Loucy (cell line): ENCODE results near the gene DOC2B.

Source experiments
- H2AFZ ChIP-seq: fragments of 200-600 bp; sonication (generic); 2 replicates; pipeline ENCODE4 v1.6.0; 2016; ENCODE audit warnings: antibody characterized with exemption, mild to moderate bottlenecking, low read length, moderate library complexity
- H3F3A ChIP-seq: fragments of 200-600 bp; 2 replicates; pipeline ENCODE4 v1.6.0; 2016; ENCODE audit warnings: antibody characterized with exemption, low read depth, mild to moderate bottlenecking
- H3K27me3 ChIP-seq: fragments of 200-600 bp; sonication (generic); 2 replicates; pipeline ENCODE4 v1.6.1; 2014; ENCODE audit warnings: low read length, mild to moderate bottlenecking; ENCODE audit not compliant: insufficient read depth, poor library complexity, severe bottlenecking
- H3K36me3 ChIP-seq: fragments of 200-600 bp; sonication (generic); 2 replicates; pipeline ENCODE4 v1.6.1; 2016; ENCODE audit warnings: low read length; ENCODE audit not compliant: insufficient read depth
- H3K4me1 ChIP-seq: fragments of 200-600 bp; sonication (generic); 2 replicates; pipeline ENCODE4 v1.5.1; 2014; ENCODE audit warnings: low read length, mild to moderate bottlenecking; ENCODE audit not compliant: insufficient read depth, poor library complexity, severe bottlenecking
- H3K4me2 ChIP-seq: fragments of 200-600 bp; sonication (generic); 2 replicates; pipeline ENCODE4 v1.6.0; 2014; ENCODE audit warnings: antibody characterized with exemption, low read length, low read depth, mild to moderate bottlenecking; ENCODE audit not compliant: poor library complexity, severe bottlenecking
- H3K4me3 ChIP-seq: fragments of 200-600 bp; sonication (generic); 2 replicates; pipeline ENCODE4 v1.5.1; 2014; ENCODE audit warnings: low read length, mild to moderate bottlenecking, mixed read lengths; ENCODE audit not compliant: poor library complexity, severe bottlenecking
- H3K79me2 ChIP-seq: fragments of 200-600 bp; sonication (generic); 2 replicates; pipeline ENCODE4 v1.6.1; 2014; ENCODE audit warnings: low read length; ENCODE audit not compliant: insufficient read depth
- H3K9ac ChIP-seq: fragments of 200-600 bp; sonication (generic); 2 replicates; pipeline ENCODE4 v1.6.0; 2014; ENCODE audit warnings: mild to moderate bottlenecking, low read depth, low read length, moderate library complexity; ENCODE audit not compliant: poor library complexity, severe bottlenecking
- H3K9me2 ChIP-seq: fragments of 200-600 bp; sonication (generic); replicated peaks from 2 replicates; pipeline ENCODE4 v1.6.1; 2016; ENCODE audit warnings: low read depth, low read length, mixed read lengths
- H3K9me3 ChIP-seq: fragments of 200-600 bp; sonication (generic); 2 replicates; pipeline ENCODE4 v1.6.1; 2014; ENCODE audit warnings: mild to moderate bottlenecking, antibody characterized with exemption, low read length, low read depth; ENCODE audit not compliant: insufficient read depth
- H4K20me1 ChIP-seq: fragments of 200-600 bp; sonication (generic); 2 replicates; pipeline ENCODE4 v1.6.0; 2014; ENCODE audit warnings: antibody characterized with exemption, low read length, mild to moderate bottlenecking; ENCODE audit not compliant: insufficient read depth, poor library complexity, severe bottlenecking
- EZH2phosphoT487 ChIP-seq: fragments of 200-600 bp; IDR thresholded peaks from 2 replicates; pipeline ENCODE4 v1.6.1; 2018; ENCODE audit warnings: antibody characterized with exemption, mild to moderate bottlenecking, moderate library complexity, borderline replicate concordance
- TF ChIP-seq, protein P1 (sequence below): fragments of 200-600 bp; sonication (generic); conservative IDR thresholded peaks from 2 replicates; pipeline ENCODE4 v1.5.1; 2014; ENCODE audit warnings: mild to moderate bottlenecking, antibody characterized with exemption, low read length

Gene DOC2B

DNA sequence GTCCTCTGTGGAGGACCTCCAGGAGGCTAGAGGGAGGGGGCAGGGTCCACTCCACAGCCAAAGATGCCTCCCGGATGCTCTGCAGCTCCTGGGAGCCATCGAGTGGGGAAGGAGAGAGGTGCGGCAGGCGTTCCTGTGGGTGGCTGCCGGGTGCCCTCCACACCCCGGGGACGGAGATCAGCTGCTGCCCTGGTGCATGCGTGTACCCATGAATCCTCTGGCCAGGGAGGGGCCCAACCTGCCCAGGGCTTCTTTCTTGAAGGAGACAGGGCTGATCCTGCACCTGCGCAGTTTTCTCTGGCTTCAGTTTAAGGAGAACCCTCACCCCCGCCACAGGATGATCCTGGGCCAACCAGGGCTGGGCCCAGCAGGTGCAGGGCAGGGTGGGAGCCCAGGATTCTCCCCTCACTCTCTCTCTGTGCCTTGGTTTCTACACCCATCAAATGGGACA lies 33.5 kb upstream of the DOC2B start:
- no peaks in the 10 kb centered on the region for H3K36me3 ChIP-seq
- no peaks in the 10 kb centered on the region for H3K9me2 ChIP-seq
- H3K9me3 ChIP-seq, result peaks cover 7% of the 10 kb centered on the region; the same call in 1 of the 2 replicates
- no peaks in the 10 kb centered on the region for H3K4me1 ChIP-seq
- H3K79me2 ChIP-seq, result no peaks in the 10 kb centered on the region
- H4K20me1 ChIP-seq, result no peaks in the 10 kb centered on the region
- TF ChIP-seq, protein P1, sequence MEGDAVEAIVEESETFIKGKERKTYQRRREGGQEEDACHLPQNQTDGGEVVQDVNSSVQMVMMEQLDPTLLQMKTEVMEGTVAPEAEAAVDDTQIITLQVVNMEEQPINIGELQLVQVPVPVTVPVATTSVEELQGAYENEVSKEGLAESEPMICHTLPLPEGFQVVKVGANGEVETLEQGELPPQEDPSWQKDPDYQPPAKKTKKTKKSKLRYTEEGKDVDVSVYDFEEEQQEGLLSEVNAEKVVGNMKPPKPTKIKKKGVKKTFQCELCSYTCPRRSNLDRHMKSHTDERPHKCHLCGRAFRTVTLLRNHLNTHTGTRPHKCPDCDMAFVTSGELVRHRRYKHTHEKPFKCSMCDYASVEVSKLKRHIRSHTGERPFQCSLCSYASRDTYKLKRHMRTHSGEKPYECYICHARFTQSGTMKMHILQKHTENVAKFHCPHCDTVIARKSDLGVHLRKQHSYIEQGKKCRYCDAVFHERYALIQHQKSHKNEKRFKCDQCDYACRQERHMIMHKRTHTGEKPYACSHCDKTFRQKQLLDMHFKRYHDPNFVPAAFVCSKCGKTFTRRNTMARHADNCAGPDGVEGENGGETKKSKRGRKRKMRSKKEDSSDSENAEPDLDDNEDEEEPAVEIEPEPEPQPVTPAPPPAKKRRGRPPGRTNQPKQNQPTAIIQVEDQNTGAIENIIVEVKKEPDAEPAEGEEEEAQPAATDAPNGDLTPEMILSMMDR, result no peak
- no peak for TF ChIP-seq EZH2phosphoT487
- no peak overlapping the region for H2AFZ ChIP-seq
- H3F3A ChIP-seq, result no peaks in the 10 kb centered on the region
- no peak overlapping the region for H3K4me2 ChIP-seq
- no peaks in the 10 kb centered on the region for H3K27me3 ChIP-seq
- no peak overlapping the region for H3K9ac ChIP-seq
- H3K4me3 ChIP-seq, result no peak overlapping the region

DNA sequence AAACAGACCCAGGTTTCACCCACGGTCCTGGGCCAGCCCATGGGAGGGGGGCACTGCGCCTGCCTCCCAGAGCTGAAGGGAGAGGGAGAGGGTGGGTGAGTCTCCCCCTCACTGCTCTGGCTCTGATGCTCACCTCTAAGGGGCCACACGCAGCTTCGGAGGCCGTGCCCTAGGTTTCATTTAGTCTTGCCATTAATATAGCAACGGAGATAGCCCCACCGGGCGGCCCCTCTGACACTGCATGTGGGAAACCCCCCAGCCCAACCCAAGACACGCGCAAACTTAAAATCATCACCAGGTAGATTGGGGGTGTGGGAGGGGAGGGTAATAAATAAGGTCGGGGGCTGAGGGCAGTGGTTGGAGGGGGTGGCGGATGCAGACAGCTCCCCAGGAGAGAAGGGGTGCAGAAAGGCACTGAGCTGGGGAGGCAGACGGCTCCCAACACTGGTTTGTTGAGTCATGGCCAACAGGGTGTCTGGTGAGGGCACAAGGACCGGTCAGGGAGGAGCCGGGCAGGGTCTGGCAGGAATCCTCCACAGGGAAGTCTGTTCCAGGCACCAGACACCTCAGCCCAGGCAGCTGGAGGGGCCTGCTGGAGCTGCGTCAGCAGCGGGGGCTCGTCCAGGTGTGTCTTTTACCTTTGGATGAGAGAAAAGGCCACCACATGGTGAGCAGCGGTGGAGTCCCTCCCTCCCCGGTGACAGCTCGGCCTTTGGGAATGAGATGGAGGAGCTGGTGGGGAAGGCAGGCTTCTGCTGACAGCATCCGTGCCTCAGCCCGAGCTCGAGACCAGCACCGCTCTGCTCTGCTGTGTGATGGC lies 32.0 kb upstream of the DOC2B start:
- Histone ChIP-seq H4K20me1 (no peaks in the 10 kb centered on the region), H3K9me3 (peaks cover 6% of the 10 kb centered on the region; the same call in 1 of the 2 replicates), H3K4me3 (no peak overlapping the region), H3K9me2 (no peaks in the 10 kb centered on the region), H3K4me2 (no peak overlapping the region), H3K79me2 (no peaks in the 10 kb centered on the region), H3F3A (no peaks in the 10 kb centered on the region), H2AFZ (no peak overlapping the region), H3K27me3 (no peaks in the 10 kb centered on the region), H3K9ac (no peak overlapping the region), H3K4me1 (no peaks in the 10 kb centered on the region), H3K36me3 (no peaks in the 10 kb centered on the region)
- TF ChIP-seq, protein P1, result no peak
- TF ChIP-seq EZH2phosphoT487, result no peak

DNA sequence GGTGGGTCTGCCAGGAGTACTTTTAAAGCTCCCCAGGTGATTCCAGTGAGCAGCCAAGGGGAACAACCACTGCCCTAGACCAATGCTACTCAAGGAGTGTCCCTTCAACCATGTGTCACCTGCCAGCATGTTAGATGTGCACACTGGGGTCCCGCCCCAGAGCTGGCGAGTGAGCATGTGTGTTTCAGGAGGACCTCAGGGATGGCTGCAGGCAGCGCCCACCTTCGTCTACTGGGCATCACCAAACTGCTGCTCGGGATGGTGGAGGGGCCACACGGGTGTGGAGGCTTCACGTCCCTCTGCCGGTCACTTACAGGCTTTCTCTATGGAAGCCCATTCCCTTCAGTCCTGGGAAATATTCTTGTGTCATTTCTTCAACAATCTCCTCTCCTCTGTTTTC lies 29.0 kb upstream of the DOC2B start:
- TF ChIP-seq, protein P1, result no peak
- no peak for TF ChIP-seq EZH2phosphoT487
- Histone ChIP-seq H3K36me3 (no peaks in the 10 kb centered on the region), H3K4me2 (no peak overlapping the region), H2AFZ (no peak overlapping the region), H3K9ac (no peak overlapping the region), H3F3A (no peaks in the 10 kb centered on the region), H4K20me1 (no peaks in the 10 kb centered on the region), H3K79me2 (no peaks in the 10 kb centered on the region), H3K9me2 (no peaks in the 10 kb centered on the region), H3K27me3 (no peaks in the 10 kb centered on the region), H3K9me3 (peaks cover 12% of the 10 kb centered on the region; the same call in 1 of the 2 replicates), H3K4me1 (no peaks in the 10 kb centered on the region), H3K4me3 (no peak overlapping the region)
